IPS-18c (cell line): ENCODE results near the gene PHACTR1.

Source experiments
- H3K4me3 ChIP-seq: 2 replicates; pipeline ENCODE4 v1.7.0; 2013; ENCODE audit warnings: low read depth, mild to moderate bottlenecking, low read length, moderate library complexity; ENCODE audit not compliant: insufficient read depth
- H3K9me3 ChIP-seq: one replicate; pipeline ENCODE4 v1.6.1; 2013; ENCODE audit warnings: mild to moderate bottlenecking, low read length, moderate library complexity; ENCODE audit not compliant: control insufficient read depth, insufficient read depth

The PHACTR1 gene

DNA sequence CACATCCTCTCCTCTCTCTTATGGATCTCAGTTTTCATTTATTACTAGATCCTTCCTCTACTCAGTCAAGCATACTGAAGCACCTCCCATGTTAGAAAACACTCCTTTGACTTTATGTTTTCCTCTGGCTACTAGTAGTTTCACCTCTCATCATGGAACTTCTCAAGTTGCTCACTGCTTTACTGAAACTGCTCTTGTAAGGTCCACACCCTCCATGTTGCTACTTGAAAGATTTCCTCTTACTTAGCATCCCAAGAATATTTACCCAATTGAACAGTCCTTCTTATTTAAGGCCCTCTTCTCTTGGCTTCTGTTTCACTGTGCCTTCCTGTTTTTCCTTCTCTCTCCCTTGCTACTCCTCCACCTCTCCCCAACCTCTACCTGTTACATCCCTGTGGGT, 381.4 kb downstream of the PHACTR1 start:
- Histone ChIP-seq H3K4me3 (no peak overlapping the region), H3K9me3 (no peaks in the 10 kb centered on the region)

DNA sequence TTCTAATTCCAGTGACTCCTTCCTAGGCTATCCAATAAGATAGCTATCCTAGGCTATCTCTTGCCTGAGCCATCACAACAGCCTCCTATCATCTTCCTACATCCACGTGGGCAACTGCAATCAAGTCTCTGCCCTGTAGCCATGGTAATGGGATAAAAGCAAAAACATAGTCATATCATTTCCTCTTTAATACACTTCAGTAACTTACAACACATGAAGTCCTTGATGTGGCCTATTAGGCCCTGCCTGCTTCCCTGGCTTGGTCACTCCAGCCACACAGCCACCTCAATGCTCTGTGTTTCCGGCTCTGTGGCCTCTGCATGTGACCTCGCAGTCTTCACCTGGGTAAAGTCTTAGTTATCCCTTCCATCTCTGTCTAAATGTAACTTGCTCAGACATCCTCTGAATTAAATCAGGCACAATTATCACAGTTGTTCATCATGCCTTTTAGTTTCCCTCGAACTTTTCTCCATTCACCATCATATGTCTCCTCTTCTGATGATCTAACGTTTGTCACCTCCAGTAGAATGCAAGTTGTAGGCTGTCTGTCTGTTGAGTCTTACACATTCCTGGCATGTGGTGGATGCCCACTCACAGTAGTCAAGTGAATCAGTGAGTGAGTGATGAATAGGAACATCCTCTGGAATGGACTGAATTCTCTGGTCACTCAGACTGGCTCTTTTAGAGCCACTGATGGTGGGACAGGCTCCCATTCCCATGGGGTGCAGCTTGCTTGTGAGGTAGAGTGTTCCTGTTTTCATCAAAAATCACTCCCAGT, 382.4 kb downstream of the PHACTR1 start:
- no peaks in the 10 kb centered on the region for H3K9me3 ChIP-seq

DNA sequence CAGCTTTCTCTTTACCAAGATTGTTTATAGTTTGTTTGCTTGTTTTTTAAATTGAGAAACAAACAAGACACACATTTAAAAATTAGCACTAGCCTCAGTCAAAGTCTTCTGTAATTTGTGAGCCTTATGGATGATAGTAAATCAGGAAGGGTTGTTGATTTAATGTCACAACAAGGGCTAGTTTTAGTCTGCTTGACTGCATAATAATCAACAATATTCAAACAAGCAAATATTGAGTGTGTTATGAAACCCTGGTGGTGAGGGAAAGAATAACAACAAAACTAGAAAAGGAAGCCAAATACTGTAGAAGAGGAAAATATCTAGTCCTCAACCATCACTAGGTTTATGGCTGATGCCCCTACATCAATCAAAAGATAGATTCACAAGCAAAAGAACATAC, 383.2 kb downstream of the PHACTR1 start:
- Histone ChIP-seq H3K9me3 (no peaks in the 10 kb centered on the region), H3K4me3 (no peak overlapping the region)

More for the DNA sequence above, 382.4 kb downstream of the PHACTR1 start:
- H3K4me3 ChIP-seq: no peak overlapping the region

DNA sequence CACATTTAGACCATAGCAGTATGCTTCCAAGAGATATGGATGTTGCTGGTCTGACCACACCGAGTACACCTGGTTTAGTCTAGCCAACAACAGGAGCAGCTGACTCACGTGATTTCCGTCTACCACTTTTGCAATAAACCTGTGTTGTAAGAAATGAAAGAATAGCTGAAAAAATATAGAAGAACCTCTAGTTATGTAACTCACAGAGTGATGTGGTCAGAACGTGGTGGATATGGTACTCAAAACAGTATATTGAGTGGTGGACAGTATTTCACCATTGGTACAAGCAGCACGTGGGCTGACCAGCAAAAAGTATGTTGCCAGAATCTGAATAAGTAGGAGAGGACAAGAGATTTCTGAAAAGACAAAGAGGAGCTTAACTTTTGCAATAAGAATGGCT, 384.8 kb downstream of the PHACTR1 start:
- no peaks in the 10 kb centered on the region for H3K9me3 ChIP-seq
- no peak overlapping the region for H3K4me3 ChIP-seq

DNA sequence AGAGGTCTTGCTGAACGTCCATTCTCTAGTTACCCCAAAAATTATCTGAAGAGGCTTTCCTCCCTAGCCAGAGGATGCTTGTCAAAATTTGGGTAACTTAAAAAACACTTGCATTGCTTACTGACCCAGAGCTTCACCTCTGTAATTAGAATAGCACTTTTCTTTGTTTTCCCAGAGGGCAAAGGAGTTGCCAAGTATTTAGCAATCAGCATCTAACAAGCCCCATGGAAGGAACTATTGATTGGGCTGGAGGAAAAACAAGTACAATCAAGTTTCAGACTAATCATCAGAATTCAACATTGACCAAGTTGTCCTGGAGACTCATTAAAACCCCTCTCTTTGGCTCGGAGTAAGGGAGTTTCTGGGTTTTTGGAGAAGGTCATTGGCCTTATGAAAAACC, 385.4 kb downstream of the PHACTR1 start:
- no peak overlapping the region for H3K4me3 ChIP-seq
- no peaks in the 10 kb centered on the region for H3K9me3 ChIP-seq

DNA sequence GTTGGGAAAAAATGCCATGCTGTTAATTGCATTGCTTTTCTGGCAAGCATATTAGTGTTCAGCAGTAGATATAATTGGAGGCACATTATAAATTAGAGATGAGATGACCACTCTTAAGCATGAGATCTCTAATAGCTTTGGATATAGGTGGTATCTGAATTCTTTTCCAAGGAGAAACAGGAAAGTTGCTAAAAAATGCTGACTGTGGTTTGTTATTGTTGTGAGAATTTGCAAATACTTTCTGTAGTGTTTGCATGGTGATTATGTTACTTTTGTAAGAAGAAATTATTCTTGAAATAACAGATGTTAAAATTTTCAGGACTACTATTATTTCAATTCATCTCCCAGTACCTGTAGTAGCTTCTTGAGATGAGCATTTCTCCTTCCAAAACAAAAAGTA, 386.6 kb downstream of the PHACTR1 start:
- no peaks in the 10 kb centered on the region for H3K9me3 ChIP-seq
- no peak overlapping the region for H3K4me3 ChIP-seq

DNA sequence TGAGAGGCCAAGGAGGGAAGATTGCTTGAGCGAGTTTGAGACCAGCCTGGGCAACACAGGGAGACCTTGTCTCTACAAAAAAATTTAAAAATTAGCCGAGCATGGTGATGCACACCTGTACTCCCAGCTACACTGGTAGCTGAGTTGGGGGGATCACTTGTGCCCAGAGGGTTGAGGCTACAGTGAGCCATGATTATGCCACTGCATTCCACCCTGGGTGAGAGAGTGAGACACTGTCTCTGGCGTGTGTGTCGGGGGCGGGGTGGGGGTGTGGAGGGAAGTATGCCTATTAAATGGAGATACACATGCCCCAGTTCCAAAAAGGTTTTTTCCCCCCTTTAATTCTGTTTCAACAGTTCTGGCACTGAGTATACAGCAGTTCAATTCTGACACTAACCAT, 388.6 kb downstream of the PHACTR1 start:
- no peaks in the 10 kb centered on the region for H3K9me3 ChIP-seq
- no peak overlapping the region for H3K4me3 ChIP-seq

DNA sequence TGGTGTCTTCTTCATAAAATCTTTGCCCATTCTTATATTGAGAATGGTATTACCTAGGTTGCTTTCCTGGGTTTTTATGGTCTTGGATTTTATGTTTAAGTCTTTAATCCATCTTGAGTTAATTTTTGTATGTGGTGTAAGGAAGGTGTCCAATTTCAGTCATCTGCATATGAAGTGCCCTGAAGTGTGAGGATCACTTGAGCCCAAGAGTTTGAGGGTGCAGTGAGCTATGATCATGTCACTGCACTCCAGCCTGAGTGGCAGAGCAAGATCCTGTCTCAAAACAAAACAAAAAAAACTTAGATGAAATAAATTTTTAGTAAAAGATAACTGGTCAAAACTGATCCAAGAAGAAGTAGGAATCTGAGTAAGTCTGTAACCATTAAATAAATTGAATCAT, 396.4 kb downstream of the PHACTR1 start:
- Histone ChIP-seq H3K4me3 (no peak overlapping the region), H3K9me3 (no peaks in the 10 kb centered on the region)

DNA sequence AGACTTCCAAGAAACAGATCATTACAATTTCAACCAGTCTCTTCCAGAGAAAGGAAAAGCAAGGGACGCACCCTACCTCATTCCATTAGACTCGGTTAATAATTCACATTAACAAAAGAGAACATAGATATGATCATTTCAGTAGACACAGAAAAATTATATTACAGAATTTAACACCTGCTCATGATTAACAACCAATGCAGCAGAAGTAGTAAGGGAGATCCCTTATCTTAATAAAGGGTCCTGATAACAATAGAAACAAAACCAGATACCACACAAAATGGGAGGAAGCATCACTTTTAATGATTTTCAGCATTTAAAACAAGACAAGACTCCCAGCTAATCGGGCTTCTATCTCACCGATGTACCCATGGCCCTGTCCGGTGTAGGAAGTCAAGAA, 396.8 kb downstream of the PHACTR1 start:
- no peak overlapping the region for H3K4me3 ChIP-seq
- no peaks in the 10 kb centered on the region for H3K9me3 ChIP-seq

DNA sequence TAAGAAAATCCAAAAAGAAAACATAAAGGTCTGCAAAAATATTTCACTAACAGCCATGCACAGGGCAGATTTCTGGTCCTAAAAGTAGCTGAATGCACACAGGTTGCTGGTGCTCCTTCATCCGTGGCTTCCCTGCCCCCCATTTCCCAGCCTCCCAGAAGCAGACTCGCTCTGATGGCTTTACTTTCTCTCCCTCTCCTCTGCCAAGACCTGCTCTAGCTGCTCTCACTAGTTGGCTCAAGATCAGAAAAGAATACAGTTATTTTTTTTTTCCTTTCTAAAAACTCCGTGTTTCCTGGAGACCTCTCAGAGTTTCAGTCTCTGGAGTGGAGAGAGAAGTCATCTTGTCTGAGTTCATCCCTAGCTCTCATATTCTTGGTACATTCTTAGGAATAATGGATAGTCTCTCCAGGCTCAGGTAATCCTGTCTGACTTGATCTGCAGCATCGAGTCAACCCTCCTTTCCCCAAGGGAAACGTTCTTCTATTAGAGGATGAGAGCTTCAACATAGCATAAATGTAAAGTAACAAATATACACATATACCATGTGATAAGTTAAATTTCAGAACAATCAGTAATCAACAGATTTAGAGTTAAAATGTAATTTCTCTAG, 397.5 kb downstream of the PHACTR1 start:
- no peak overlapping the region for H3K4me3 ChIP-seq
- H3K9me3 ChIP-seq: no peaks in the 10 kb centered on the region

DNA sequence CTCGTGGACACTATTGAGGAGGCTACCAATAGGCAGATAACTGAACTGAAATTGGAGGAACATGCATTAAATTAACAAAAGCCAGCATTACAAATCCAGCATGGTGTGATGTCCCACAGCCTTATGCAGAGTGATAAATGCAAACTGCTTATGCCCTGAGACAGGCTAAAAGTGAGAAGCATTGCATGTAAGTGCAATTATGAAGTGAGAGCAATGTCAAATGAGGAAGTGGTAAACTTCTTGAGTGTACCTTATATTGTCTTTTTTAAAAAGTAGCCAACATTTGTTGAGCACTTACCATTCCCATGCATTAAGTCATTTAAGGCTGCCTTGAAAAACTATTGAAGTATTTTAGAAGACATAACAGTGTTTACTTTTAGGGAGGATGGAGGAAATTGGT, 399.6 kb downstream of the PHACTR1 start:
- Histone ChIP-seq H3K9me3 (no peaks in the 10 kb centered on the region), H3K4me3 (no peak overlapping the region)

DNA sequence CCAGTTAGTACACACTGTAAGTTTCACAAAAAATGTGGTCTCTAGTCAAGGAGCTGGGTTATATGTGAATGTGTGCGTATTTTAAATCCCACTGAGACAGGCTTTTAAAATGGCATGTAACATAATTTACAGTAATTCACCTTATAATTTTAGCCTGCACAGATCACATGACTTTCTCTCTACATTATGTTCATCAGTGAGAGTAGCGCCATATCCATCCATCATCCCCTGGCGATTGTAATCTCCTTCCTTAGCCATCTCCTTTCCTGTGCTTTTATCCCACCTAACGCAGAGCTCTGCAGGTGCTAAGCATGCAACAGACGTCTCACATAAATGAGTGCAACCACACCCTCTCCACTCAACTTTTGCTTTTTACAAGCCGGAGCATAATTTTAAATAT, 401.0 kb downstream of the PHACTR1 start:
- H3K9me3 ChIP-seq: no peaks in the 10 kb centered on the region
- H3K4me3 ChIP-seq: no peak overlapping the region

DNA sequence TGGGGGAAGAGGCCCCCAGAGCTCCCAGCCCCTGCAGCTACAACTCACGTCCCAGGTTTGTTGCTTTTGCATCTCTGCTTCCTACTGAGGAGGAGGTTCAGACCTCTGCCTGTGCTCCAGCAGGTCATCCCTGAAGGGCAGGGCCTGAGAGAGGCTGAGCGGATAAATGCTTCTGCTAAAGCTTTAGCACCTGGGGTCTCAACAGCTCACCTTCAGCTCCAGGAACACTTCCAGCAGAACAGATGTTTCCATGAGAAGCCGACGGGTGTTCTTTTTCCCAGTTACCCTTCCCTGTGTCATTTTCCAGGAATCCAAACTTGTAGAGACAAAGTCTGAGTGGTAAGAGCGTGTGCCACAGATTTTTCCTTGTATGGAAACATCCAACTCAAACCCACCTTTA, 403.0 kb downstream of the PHACTR1 start:
- H3K4me3 ChIP-seq: no peak overlapping the region
- no peaks in the 10 kb centered on the region for H3K9me3 ChIP-seq

DNA sequence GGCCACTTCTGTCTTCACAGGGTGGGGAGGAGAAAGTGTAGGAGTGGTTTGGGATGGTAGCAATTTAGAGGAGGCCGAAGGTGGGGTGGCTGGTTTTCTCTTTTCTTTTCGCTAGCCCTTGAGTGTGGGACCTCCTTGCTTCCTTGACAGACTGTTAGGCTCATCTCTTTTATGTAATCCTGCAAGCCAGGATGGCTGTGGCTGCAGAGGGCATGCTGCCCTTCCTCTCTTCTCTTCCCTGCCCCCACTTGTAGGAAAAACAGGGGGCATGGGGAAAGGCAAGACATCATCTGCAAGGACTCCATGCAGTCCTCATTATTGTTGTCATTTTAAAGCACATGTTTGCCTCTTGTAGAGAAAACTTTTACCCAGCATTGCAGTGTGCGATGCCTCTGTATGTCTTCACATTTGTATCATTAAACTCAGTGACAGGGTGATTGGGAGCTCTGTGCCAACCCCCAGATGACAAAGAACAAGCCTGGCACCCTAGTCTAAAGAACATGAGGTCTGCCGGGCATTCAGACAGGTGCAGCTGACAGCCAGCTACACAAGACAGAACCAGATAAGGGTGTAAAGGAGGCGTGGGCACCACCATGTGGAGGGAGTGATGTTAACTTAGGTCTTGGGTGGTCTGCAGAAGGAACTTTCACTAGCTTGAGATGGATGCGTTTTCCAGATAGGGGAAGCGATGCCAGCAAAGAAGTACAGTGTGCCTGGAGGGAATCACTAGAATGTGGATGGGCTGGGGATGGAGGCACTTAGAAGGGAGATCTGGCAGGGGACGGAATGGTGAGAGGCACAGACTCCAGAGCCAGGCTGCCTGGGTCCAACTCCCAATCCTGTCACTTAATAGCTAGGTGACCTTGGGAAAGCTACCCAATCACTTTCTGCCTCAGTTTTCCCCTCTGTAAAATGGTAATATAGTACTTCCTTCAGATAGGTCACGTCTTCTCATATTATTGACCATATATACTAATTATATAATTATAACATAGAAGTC, 404.2 kb downstream of the PHACTR1 start:
- no peak overlapping the region for H3K4me3 ChIP-seq
- H3K9me3 ChIP-seq: no peaks in the 10 kb centered on the region

DNA sequence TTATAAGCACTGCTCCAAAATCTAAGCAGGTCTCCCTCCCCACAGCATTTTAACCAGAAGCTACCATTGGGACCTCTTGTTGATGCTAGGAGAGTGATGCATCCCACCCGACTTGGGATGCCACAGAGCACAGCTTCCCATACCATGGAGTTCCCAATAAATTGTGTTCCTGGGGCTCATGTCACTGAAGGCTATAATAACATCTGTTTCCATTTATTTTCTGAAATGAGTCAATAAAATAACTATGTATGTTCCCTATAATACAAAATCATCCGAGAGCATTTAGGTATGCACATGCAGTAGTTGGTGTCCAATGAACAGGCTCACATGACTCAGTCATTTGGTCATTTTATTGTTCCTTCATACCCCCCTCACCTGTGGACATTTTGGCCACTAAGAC, 407.6 kb downstream of the PHACTR1 start:
- Histone ChIP-seq H3K9me3 (no peaks in the 10 kb centered on the region), H3K4me3 (no peak overlapping the region)

DNA sequence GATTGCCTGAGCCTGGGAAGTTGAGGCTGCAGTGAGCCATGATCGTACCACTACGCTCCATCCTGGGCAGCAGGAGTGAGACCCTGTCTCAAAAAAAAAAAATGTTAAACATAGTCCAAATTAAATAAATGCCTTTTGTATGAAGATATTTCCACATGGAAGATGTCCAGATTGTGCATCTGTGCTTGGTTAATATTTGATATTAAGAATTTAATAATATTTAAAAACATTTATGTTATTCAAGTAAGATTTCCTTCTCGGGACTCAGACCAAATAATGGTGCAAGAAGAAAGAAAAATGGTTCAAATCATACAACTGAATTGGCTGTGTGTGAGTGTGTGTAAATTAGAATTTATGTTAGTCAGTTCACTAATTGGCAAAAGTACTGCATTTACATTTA, 409.3 kb downstream of the PHACTR1 start:
- H3K4me3 ChIP-seq: no peak overlapping the region
- H3K9me3 ChIP-seq: no peaks in the 10 kb centered on the region

DNA sequence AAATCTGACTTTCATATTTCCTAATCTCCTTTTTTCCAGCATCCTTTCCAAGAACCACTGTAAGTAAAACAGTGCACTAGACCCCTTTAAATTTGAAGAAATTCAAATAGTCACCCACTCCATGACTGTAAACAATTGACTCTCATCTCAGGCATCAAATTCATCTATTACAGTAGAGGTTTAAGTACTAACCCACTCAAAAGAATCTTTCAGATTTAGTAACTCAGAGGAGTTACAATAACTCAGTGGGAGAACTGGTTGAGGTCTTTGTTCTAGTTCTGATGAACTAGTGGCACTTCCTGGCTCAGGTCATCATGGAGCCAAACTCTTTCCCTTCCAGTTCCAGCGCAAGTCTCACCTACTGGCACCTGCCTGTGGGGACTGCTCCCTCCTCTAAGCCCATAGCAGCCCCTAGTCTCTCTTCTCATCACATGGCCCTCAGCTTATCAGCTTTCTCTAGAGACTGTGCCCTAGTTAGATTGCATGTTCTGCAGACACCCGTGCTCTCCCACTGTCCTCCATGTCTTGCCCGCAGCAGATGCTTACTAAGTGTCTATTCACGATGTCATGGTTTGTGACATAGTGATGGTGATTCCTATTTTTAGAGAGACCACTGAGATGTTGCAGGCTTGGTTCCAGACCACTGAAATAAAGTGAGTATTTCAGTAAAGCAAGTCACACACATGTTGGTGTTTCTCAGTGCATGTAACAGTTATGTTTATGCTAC, 415.5 kb downstream of the PHACTR1 start:
- H3K4me3 ChIP-seq: no peak overlapping the region
- no peaks in the 10 kb centered on the region for H3K9me3 ChIP-seq
